ENCODE data around the gene SMYD3.

Gene SMYD3

DNA sequence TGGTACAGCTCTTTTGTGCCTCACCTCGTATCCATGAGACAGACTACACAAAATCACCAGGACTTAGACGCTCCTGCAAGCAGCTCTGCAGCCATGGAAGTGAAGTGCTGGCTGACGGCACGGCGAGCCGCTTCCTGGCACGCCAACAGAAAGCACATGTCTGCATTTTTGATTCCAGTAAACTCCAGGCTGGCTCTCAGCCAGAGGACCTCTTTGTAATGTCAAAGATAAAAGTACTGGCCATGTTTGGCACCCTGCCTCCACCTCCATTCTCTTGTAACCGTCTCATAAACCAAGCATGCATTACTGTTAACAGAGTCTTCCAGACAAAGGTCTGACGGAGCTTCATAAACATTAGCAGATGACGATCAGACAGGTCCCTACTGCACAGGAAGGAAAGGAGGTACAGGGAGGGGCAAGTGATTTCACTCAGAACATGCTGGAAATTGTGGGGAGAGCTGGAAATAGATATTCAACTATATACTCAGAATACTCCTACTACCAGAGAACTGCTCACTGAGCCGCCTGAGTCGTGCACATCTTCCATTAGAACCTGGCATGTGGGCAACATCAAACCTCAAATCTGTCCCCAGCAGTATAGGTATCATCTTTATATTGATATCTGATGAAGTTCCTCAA is 632.0 kb downstream of the SMYD3 start:
- TF ChIP-seq CTCF (IDR thresholded peaks at IDR 0.05) = no peak
- H3K36me3 ChIP-seq (ENCODE audit: control insufficient read depth, insufficient read depth, low read length) = no peaks in the 10 kb centered on the region
- no peak overlapping the region for H3K27ac ChIP-seq
- no peak overlapping the region for H3K9ac ChIP-seq
- no peaks in the 10 kb centered on the region for H3K27me3 ChIP-seq (ENCODE audit: control insufficient read depth, insufficient read depth, low read length)
- peak overlapping the region; percentile 13 for H3K4me3 ChIP-seq (ENCODE audit: low read depth, low read length)
- H3K4me1 ChIP-seq = peaks cover 3% of the 10 kb centered on the region
- H2AFZ ChIP-seq = no peak overlapping the region
- H3K79me2 ChIP-seq = no peaks in the 10 kb centered on the region
- no peaks in the 10 kb centered on the region for H3K9me3 ChIP-seq (ENCODE audit: control insufficient read depth, low read length)
- H3K4me2 ChIP-seq (ENCODE audit: low read length) = peak overlapping the region; percentile 52

DNA sequence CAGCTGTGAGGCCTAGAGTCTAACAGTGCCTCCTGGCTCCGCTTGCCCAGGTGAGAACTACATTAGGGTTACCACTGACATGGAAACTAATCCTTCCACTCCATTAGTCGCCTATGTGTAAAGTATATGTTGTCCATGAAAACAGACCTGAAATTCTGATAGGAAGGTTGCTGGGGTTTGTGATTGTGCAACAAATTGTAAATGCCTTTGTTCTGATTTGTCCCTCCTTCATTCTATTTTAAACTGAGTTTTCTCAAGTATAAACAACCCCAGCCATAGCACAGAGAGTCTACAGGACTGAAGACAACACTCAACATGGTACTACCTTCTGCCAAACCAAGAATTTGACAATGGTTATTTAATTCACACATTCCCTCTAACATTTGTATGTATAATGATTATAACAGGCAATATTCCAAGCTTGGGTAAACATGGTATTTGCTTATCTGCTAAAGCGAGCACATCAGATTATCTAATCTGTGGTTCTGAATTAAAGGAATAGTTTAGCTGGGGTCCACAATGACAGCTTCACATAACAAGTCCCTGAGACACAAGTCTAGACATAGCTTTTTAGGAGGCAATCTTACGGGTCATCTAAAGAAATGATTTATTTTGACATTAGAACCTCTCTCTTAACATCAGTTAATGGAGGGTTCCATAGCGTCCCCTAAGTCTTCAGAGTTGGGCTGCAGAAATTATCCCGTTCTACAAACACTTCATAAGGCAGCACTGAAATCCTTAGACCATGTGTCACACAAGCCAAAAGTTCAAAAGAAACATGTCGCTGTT is 633.0 kb downstream of the SMYD3 start:
- H2AFZ ChIP-seq = no peak overlapping the region
- no peaks in the 10 kb centered on the region for H3K36me3 ChIP-seq (ENCODE audit: control insufficient read depth, insufficient read depth, low read length)
- peaks cover 3% of the 10 kb centered on the region for H3K4me1 ChIP-seq
- no peaks in the 10 kb centered on the region for H3K27me3 ChIP-seq (ENCODE audit: control insufficient read depth, insufficient read depth, low read length)
- H3K27ac ChIP-seq = no peak overlapping the region
- H3K4me2 ChIP-seq (ENCODE audit: low read length) = no peak overlapping the region
- no peaks in the 10 kb centered on the region for H3K9me3 ChIP-seq (ENCODE audit: control insufficient read depth, low read length)
- TF ChIP-seq CTCF (IDR thresholded peaks at IDR 0.05) = no peak
- no peaks in the 10 kb centered on the region for H3K79me2 ChIP-seq
- no peak overlapping the region for H3K4me3 ChIP-seq (ENCODE audit: low read depth, low read length)
- H3K9ac ChIP-seq = no peak overlapping the region

DNA sequence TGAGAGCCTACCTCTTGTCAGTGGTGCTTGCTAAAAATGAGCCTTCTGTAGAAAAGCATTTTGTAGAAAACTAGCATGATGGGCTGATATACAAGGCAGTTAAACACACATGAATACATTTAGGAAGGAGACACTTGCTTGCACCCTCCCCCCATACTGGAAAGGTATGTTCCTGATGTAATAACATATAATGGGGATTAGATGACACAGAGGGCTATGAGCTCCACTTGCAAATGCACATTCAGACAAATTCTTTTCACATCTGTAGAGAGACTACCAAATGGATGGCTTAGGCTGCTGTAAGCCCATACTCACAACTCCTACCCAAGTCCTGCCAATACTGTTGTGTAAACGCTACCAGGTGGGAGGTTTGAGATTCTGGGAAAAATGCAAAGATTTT is 634.0 kb downstream of the SMYD3 start:
- H3K27ac ChIP-seq = no peak overlapping the region
- no peak for TF ChIP-seq CTCF (IDR thresholded peaks at IDR 0.05)
- H3K27me3 ChIP-seq (ENCODE audit: control insufficient read depth, insufficient read depth, low read length) = no peaks in the 10 kb centered on the region
- no peaks in the 10 kb centered on the region for H3K9me3 ChIP-seq (ENCODE audit: control insufficient read depth, low read length)
- no peak overlapping the region for H3K9ac ChIP-seq
- no peaks in the 10 kb centered on the region for H3K79me2 ChIP-seq
- peaks cover 3% of the 10 kb centered on the region for H3K4me1 ChIP-seq
- H3K4me3 ChIP-seq (ENCODE audit: low read depth, low read length) = no peak overlapping the region
- H3K36me3 ChIP-seq (ENCODE audit: control insufficient read depth, insufficient read depth, low read length) = no peaks in the 10 kb centered on the region
- no peak overlapping the region for H2AFZ ChIP-seq
- H3K4me2 ChIP-seq (ENCODE audit: low read length) = no peak overlapping the region

GRCh38 chr1:245872475-245872874 is 634.6 kb downstream of the SMYD3 start:
- TF ChIP-seq CTCF (IDR thresholded peaks at IDR 0.05) = no peak
- H3K79me2 ChIP-seq = no peaks in the 10 kb centered on the region
- H3K27me3 ChIP-seq (ENCODE audit: control insufficient read depth, insufficient read depth, low read length) = no peaks in the 10 kb centered on the region
- no peak overlapping the region for H3K27ac ChIP-seq
- no peaks in the 10 kb centered on the region for H3K9me3 ChIP-seq (ENCODE audit: control insufficient read depth, low read length)
- H2AFZ ChIP-seq = no peak overlapping the region
- H3K4me2 ChIP-seq (ENCODE audit: low read length) = no peak overlapping the region
- H3K36me3 ChIP-seq (ENCODE audit: control insufficient read depth, insufficient read depth, low read length) = no peaks in the 10 kb centered on the region
- no peak overlapping the region for H3K4me3 ChIP-seq (ENCODE audit: low read depth, low read length)
- H3K4me1 ChIP-seq = peaks cover 3% of the 10 kb centered on the region
- H3K9ac ChIP-seq = no peak overlapping the region
